IMR-90 (cell line): ENCODE data around the gene GUF1. TPM values are rescaled to one million over a fixed set of nuclear protein-coding genes. Genes with fewer than 3 reads are reported as not detected.

Source experiments
- ATAC-seq: fragments of 200-7000 bp; cut with Tn5 transposase; 2 replicates; pipeline ENCODE4 v1.9.1; 2020; ENCODE audit warnings: low read depth, mild to moderate bottlenecking, moderate library complexity
- BruUV-seq: library from RNA; stranded (reverse); fragments of 400-500 nt; replicated peaks from 2 replicates; lab custom pipeline; 2021; lab: Mats Ljungman, UMichigan
- CTCF ChIA-PET: fragments of 300-600 bp; formaldehyde crosslinking; extraction: SDS; loops from one replicate; lab custom pipeline; 2021; ENCODE audit warnings: antibody characterized with exemption; lab: Yijun Ruan, JAX
- POLR2A ChIA-PET: fragments of 300-600 bp; sonication (Branson Sonifier 250); formaldehyde crosslinking; loops from one replicate; lab custom pipeline; 2022; ENCODE audit warnings: antibody characterized with exemption; ENCODE audit not compliant: unreplicated experiment; lab: Charles Lee
- DNase-seq: peaks from one replicate; pipeline ENCODE4 v3.0.0; 2013
- H2AFZ ChIP-seq: replicated peaks from 2 replicates; pipeline ENCODE3; 2013; ENCODE audit warnings: low read length, mild to moderate bottlenecking; ENCODE audit not compliant: poor library complexity
- H2AK5ac ChIP-seq: 2 replicates; pipeline ENCODE4 v1.6.1; 2013; ENCODE audit warnings: low read depth, low read length, inconsistent platforms
- H2AK9ac ChIP-seq: replicated peaks from 2 replicates; pipeline ENCODE3; 2013; ENCODE audit warnings: mild to moderate bottlenecking, low read depth, low read length, moderate library complexity; ENCODE audit not compliant: poor library complexity
- H2BK120ac ChIP-seq: 2 replicates; pipeline ENCODE4 v1.6.1; 2013; ENCODE audit warnings: low read depth, low read length, inconsistent platforms
- H2BK15ac ChIP-seq: 3 replicates; pipeline ENCODE4 v1.6.1; 2013; ENCODE audit warnings: low read depth, low read length, inconsistent platforms
- H2BK20ac ChIP-seq: 2 replicates; pipeline ENCODE4 v1.6.1; 2013; ENCODE audit warnings: low read depth, mild to moderate bottlenecking, inconsistent platforms, low read length, moderate library complexity
- H2BK5ac ChIP-seq: 2 replicates; pipeline ENCODE4 v1.6.1; 2013; ENCODE audit warnings: mild to moderate bottlenecking, low read depth, low read length, inconsistent platforms; ENCODE audit not compliant: poor library complexity, severe bottlenecking
- H3K14ac ChIP-seq: replicated peaks from 2 replicates; pipeline ENCODE4 v1.6.1; 2013; ENCODE audit warnings: low read depth, low read length, inconsistent platforms
- H3K18ac ChIP-seq: 2 replicates; pipeline ENCODE4 v1.6.1; 2013; ENCODE audit warnings: low read depth, low read length, control low read depth
- H3K23ac ChIP-seq: 2 replicates; pipeline ENCODE4 v1.6.1; 2013; ENCODE audit warnings: low read depth, low read length, inconsistent platforms
- H3K27ac ChIP-seq: 2 replicates; pipeline ENCODE4 v1.5.1; 2013; ENCODE audit warnings: mild to moderate bottlenecking, control low read depth, low read length; ENCODE audit not compliant: insufficient read depth
- H3K27me3 ChIP-seq: 2 replicates; pipeline ENCODE4 v1.6.1; 2013; ENCODE audit warnings: low read length; ENCODE audit not compliant: control insufficient read depth, insufficient read depth
- H3K36me3 ChIP-seq: 2 replicates; pipeline ENCODE4 v1.6.1; 2013; ENCODE audit warnings: low read length, mixed read lengths; ENCODE audit not compliant: control insufficient read depth, insufficient read depth
- H3K4ac ChIP-seq: 2 replicates; pipeline ENCODE4 v1.6.1; 2013; ENCODE audit warnings: low read depth, low read length, inconsistent platforms
- H3K4me1 ChIP-seq: 2 replicates; pipeline ENCODE4 v1.6.1; 2013; ENCODE audit warnings: low read length, mixed read lengths; ENCODE audit not compliant: control insufficient read depth, insufficient read depth
- H3K4me2 ChIP-seq: 2 replicates; pipeline ENCODE4 v1.6.1; 2013; ENCODE audit warnings: low read depth, mild to moderate bottlenecking, control low read depth, low read length, moderate library complexity
- H3K4me3 ChIP-seq: 2 replicates; pipeline ENCODE4 v1.5.1; 2013; ENCODE audit warnings: low read depth, mild to moderate bottlenecking, control low read depth, low read length, moderate library complexity; ENCODE audit not compliant: insufficient read depth
- H3K56ac ChIP-seq: 2 replicates; pipeline ENCODE4 v1.6.1; 2013; ENCODE audit warnings: low read length, inconsistent platforms; ENCODE audit not compliant: insufficient read depth; ENCODE audit errors: extremely low read depth
- H3K79me1 ChIP-seq, 2 experiments: 2 replicates each; pipeline ENCODE4 v1.6.1; 2013; ENCODE audit warnings: low read length in 2 of 2, inconsistent platforms in 1 of 2, low read depth in 1 of 2
- H3K9ac ChIP-seq: 2 replicates; pipeline ENCODE4 v1.6.1; 2013; ENCODE audit warnings: low read depth, low read length, control low read depth
- H3K9me1 ChIP-seq: 2 replicates; pipeline ENCODE4 v1.6.1; 2013; ENCODE audit warnings: low read length, inconsistent platforms; ENCODE audit not compliant: insufficient read depth
- H3K9me3 ChIP-seq: 2 replicates; pipeline ENCODE4 v1.6.1; 2013; ENCODE audit warnings: low read length; ENCODE audit not compliant: control insufficient read depth, insufficient read depth
- H4K20me1 ChIP-seq: 2 replicates; pipeline ENCODE4 v1.6.1; 2013; ENCODE audit warnings: low read length, inconsistent platforms; ENCODE audit not compliant: insufficient read depth
- H4K5ac ChIP-seq: 2 replicates; pipeline ENCODE4 v1.6.1; 2013; ENCODE audit warnings: mild to moderate bottlenecking, low read depth, low read length, control low read depth
- H4K8ac ChIP-seq, 2 experiments: 2 replicates each; pipeline ENCODE4 v1.6.1; 2013; ENCODE audit warnings: low read depth in 2 of 2, low read length in 2 of 2, control low read depth in 1 of 2, inconsistent platforms in 1 of 2
- H4K91ac ChIP-seq: 2 replicates; pipeline ENCODE4 v1.6.1; 2013; ENCODE audit warnings: low read depth, low read length, inconsistent platforms; ENCODE audit not compliant: insufficient read depth
- MAFK ChIP-seq: IDR thresholded peaks from 2 replicates; pipeline ENCODE4 v1.6.1; 2012; ENCODE audit warnings: low read depth, low read length, improper control_type of control experiment
- MXI1 ChIP-seq: IDR thresholded peaks from 2 replicates; pipeline ENCODE4 v1.6.1; 2012; ENCODE audit warnings: low read depth, mild to moderate bottlenecking, low read length, moderate library complexity, borderline replicate concordance
- SMC3 ChIP-seq: fragments of 150-350 bp; IDR thresholded peaks from 2 replicates; pipeline ENCODE4 v1.6.1; 2016; ENCODE audit warnings: low read depth, mild to moderate bottlenecking, antibody characterized with exemption, low read length, moderate library complexity
- WGBS, 2 experiments: methylation state at CpG; one replicate each; pipeline versions ENCODE4 v1.1.5 to v1.1.7; 2013; ENCODE audit warnings: missing lambda C conversion rate in 2 of 2; ENCODE audit not compliant: insufficient read length in 1 of 2; ENCODE audit errors: extremely low coverage in 2 of 2; 5-methylcytosine and 5-hydroxymethylcytosine counted together
- dilution Hi-C: fragments of 300-500 bp; cut with HindIII; formaldehyde crosslinking; loops from one replicate; pipeline ENCODE4 v1.14.3; 2018; ENCODE audit warnings: low sequenced_read_pairs; ENCODE audit not compliant: unreplicated experiment
- in situ Hi-C: fragments of 300-500 bp; cut with MboI; formaldehyde crosslinking; loops from 3 replicates; pipeline ENCODE4 v1.14.3; 2019; ENCODE audit warnings: low sequenced_read_pairs, inconsistent platforms, mixed read lengths
- intact Hi-C: fragments of 100-400 bp; cut with micrococcal nuclease; formaldehyde crosslinking; loops from 2 replicates; pipeline ENCODE4 v1.10.0; 2022
- polyA plus RNA-seq, 3 experiments: library from polyadenylated mRNA; depleted of rRNA; stranded (reverse); fragments of >200 nt; gene quantifications; 2 replicates each; pipeline ENCODE4 v1.2.3, GENCODE V29; 2012; ENCODE audit warnings: low replicate concordance in 1 of 3
- total RNA-seq: library from RNA; depleted of rRNA; stranded (reverse); fragments of >200 nt; gene quantifications from 2 replicates; pipeline ENCODE4 v1.2.3, GENCODE V29; 2012

The GUF1 gene
- total and polyA plus RNA-seq, 2 of the 4 experiments (the other 2 are of a cell fraction) = 9.9 to 10.6 TPM

DNA sequence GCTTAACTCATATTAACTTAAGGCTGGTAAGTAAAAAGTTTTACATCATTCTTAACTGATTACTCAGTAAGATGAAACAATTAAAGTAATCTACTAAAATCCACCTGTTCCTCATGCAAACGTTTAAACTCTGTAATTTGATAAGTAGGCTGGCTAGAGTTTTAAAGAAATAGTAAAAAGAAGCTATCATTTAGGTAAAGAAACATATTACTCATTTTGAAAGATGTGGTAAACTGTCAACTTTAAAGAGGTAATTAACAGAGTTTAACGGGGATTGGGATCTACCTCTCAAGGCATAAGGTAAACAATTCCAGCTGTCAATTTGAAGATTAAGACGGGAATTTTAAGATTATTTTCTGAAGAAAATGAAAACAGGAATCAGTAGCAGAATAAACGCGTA is 38.4 kb downstream of the GUF1 start:
- intact Hi-C loops = no loop called here
- no peak overlapping the region for H2AK9ac ChIP-seq
- ATAC-seq (no peak), DNase-seq (no peak)
- no peaks in the 10 kb centered on the region for H3K9me1 ChIP-seq
- H3K9me3 ChIP-seq = no peaks in the 10 kb centered on the region
- no peak overlapping the region for H3K27ac ChIP-seq
- POLR2A ChIA-PET = interaction anchor here (0.6 kb wide), 1 partner anchor 8 kb away, joined by 3 read pairs; no protein-coding TSS in a partner anchor
- no peak overlapping the region for H3K4ac ChIP-seq
- H2AK5ac ChIP-seq = no peak overlapping the region
- H3K4me1 ChIP-seq = no peaks in the 10 kb centered on the region
- peaks cover 0 to 5% of the 10 kb centered on the region in 2 experiments; a peak in 2 of 4 replicates for H3K79me1 ChIP-seq
- no peak overlapping the region for H3K18ac ChIP-seq
- BruUV-seq = no TSS peak
- H4K91ac ChIP-seq = no peak overlapping the region
- H3K14ac ChIP-seq = no peak overlapping the region
- dilution Hi-C loops = no loop called here
- no peak overlapping the region for H2BK5ac ChIP-seq
- H4K8ac ChIP-seq = no peak overlapping the region
- H3K27me3 ChIP-seq = no peaks in the 10 kb centered on the region
- no peak overlapping the region for H3K56ac ChIP-seq
- H3K36me3 ChIP-seq = 0 out of 2 replicates have a peak, but pooled peaks cover 2% of the 10 kb centered on the region
- CTCF ChIA-PET = no interaction called here
- H3K4me3 ChIP-seq = no peak overlapping the region
- H4K20me1 ChIP-seq = no peaks in the 10 kb centered on the region
- no CpG with 5 or more reads among the region's 5 CpGs for WGBS, 2 experiments
- H4K5ac ChIP-seq = no peak overlapping the region
- no peak overlapping the region for H3K9ac ChIP-seq
- H2BK120ac ChIP-seq = no peak overlapping the region
- in situ Hi-C loops = no loop called here
- no peak overlapping the region for H3K23ac ChIP-seq
- H2BK15ac ChIP-seq = no peak overlapping the region
- TF ChIP-seq MXI1 (no peak), MAFK (no peak), SMC3 (no peak)
- H2BK20ac ChIP-seq = no peak overlapping the region
- H2AFZ ChIP-seq = no peak overlapping the region
- H3K4me2 ChIP-seq = no peak overlapping the region
